Dermis blood vessel endothelial cell (primary cell): Measurements from ENCODE around the gene USP10. TPM values are rescaled to one million over a fixed set of nuclear protein-coding genes. Genes with fewer than 3 reads are reported as not detected.

Experiments used
- DNase-seq: peaks from one replicate; pipeline ENCODE4 v3.0.0; 2010
- total RNA-seq: library from RNA; depleted of rRNA; stranded (reverse); fragments of >200 nt; gene quantifications from 2 replicates; pipeline ENCODE4 v1.2.3, GENCODE V29; 2014

The USP10 gene
- total RNA-seq, 1 donor from 2014 or later: 32.7 TPM

DNA sequence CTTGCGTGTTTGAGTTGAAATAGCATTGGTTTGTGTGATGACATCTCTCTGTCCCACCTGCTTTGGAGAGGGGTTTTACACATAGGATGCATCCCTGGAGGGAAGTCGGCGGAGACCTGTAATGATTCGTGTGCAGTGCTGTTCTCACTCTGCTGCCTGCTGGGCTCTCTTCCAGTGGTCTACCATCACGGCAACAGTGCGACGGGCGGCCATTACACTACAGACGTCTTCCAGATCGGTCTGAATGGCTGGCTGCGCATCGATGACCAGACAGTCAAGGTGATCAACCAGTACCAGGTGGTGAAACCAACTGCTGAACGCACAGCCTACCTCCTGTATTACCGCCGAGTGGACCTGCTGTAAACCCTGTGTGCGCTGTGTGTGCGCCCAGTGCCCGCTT, 78.9 kb downstream of the USP10 start:
- DNase-seq: no peak

DNA sequence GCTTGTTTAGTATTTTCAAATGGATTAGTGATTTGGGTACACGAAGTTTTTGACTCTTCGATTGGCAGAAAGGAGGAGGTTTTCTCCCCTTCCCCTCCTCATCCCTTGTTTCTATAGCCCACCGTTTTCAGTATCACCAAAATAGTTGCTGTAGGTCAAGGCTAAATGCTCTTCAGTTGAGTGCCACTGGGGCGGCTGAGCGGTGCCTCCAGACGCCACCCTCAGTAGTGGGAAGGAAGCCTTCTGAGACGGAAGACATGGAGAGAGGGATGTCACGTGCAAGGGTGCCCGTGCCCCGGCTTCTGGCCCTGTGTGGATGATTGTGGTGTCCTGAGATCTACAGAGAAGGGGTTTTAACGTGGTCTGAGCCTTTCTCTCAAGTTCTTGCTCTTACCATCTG, 80.3 kb downstream of the USP10 start:
- DNase-seq: no peak

DNA sequence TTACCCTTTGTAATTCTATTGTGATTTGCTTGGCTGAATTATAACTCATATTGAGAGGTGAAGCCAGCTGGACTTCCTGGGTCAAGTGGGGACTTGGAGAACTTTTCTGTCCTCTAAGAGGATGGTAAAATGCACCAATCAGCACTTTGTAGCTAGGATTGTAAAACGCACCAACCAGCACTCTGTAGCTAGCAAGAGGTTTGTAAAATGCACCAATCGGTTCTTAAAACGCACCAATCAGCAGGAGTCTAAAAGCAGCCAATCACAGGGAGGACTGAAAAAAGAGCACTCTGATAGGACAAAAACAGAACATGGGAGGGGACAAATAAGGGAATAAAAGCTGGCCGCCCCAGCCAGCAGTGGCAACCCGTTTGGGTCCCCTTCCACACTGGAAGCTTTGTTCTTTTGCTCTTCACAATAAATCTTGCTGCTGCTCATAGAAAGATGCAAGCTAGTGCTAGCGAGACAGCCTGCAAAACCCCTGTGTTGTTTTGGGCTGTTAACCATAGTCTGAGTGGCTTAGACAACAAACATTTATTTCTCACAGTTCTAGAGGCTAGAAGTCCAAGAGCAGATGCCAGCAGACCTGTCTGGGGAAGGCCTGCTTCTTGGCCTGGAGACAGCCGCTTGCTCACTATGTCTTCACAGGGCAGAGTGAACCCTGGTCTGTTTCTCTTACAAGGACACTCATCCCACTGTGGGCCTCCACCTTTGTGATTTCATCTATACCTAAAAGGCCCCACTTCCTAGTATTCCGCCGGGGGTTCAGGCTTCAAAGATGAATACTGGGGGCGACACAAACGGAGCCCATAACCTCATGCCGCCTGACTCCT, 81.0 kb downstream of the USP10 start:
- DNase-seq: no peak

DNA sequence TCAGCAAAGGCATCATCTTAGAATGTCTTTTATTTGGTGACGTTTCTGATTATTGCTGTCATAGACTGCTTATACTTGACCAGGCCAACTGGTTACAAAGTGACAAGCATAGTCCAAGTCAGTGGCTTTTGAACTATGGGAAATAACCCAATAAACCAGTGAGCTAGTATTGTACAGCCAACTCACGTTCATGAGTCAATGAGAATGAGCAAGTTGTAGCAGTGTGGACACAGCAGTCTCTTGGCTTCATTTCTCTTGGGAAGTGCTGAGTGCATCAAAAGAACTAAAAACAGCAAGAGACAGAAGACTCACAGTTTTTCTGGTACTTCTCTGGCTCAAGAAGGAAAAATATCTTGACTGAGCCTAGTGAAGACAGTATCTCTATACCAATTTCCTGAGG, 83.0 kb downstream of the USP10 start:
- no peak for DNase-seq

DNA sequence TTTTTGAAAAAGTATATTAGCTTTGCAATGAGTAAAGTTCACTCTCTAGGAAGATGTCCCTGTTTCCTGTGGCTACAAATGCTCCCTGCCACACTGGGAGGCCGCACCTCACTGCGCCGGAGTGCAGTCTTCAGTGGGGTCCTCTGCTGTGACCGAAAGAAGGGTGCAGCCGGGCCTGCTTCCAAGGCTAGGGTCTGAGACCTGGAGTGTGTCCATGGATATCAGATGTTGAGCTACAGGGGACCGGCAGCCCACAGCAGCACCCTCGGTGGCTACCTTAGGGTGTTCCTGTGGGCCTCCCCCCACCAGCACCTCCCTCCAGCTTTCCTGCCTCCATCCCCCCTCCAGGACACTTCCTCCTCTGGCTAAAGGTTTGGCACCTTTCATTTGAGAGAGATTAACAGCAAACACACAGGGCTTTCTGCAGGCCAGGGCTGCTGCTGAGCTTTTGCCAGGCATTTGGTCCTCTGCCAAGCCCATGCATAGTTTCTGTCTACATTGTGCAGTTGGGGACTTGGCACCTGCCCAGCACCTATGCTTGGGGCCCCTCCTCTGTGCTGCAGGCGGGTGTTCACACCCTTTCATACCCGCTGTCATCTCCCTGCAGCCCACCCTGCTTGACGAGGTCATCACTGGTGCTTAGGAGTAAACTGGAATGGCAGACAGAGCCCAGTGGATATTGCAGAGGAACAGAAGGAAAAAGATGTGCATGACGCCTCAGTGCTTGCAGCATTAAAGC, 86.2 kb downstream of the USP10 start:
- peak; percentile 40 for DNase-seq

DNA sequence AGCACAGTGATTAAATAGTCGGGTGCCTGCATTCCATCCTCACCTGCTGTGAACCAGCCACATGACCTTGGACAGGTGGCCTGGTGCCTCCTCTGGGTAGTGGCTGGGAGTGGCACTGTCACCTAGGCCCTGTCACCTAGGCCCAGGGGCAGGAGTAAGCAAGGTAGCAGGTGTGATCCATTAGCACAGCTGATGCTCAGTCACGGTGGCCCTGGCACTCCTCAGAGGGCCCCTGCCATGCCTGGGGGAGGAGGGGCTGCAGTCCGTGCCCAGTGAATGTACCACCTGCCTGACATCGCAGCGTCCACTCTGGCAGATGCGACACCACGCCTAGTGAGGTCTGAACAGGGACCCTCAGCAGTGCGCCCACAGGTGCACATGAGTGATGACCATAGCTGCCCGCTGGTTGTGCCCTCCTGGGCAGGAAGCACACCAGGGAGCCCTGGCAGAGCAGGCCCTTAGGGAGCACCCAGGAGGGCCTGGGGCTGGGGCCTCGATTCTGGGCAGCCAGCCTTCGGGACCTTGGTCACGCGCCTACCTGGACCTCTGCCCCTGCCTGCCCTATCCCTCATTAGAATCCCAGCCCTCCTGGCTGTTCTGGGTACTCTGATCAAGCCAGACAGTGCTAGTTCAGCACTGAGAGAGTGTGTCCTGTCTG, 86.9 kb downstream of the USP10 start:
- no peak for DNase-seq

DNA sequence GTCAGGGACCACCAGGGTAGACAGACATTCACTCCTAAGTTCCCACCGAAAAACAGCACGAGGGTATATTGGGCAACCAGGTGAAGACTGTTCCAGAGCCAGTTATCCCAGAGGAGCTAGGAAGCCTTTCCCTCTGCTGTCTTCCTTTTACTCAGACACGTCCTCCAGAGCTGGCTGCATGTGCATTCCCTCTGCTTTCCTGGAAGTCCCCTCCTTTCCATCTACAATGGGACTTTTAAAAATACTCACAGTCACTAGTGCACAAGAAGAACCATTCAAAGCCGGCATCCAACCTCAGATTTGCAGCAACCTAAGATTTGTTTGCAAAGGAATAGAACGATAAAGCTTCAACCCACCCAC, 87.4 kb downstream of the USP10 start:
- DNase-seq: no peak

DNA sequence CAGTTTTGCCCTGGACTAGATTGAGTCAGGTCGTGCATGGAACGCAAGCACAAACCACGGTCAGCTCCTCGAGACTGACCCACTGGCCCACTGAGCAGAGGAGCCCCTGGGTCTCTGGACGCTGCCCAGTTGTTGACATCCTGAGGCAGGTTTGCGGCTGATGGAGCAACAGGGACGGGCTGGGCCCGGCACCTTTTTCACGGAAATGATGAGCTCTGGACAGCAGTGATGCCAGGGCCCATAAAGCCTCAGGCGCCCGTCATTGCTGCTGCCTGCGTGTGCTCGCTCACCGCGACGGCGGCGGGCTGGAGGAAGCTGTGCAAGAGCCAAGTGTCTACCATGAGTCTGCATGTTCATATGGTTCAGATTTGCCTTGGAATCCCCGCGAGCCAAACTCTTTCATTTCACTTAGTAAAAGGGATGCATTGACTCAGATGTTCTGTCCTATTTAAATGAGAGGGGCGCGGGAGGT, 89.2 kb downstream of the USP10 start:
- no peak for DNase-seq

DNA sequence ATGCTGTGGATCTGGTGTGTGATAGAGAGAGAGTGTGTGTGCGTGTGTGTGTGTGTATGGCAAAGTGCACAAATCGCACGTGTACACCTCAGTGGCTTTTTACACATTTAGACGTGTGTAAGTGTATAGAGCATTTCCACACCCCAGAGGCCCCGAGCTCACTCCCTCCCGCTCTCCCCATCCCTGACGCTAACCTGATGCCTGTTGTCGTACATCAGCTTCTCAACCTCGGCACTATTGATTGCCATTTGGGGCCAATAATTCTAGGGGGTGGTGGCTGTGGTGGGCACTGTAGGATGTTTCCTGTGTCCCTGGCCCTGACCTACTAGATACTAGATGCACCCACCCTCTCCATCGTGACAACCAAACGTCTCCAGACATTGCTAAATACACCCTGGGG, 89.6 kb downstream of the USP10 start:
- no peak for DNase-seq

DNA sequence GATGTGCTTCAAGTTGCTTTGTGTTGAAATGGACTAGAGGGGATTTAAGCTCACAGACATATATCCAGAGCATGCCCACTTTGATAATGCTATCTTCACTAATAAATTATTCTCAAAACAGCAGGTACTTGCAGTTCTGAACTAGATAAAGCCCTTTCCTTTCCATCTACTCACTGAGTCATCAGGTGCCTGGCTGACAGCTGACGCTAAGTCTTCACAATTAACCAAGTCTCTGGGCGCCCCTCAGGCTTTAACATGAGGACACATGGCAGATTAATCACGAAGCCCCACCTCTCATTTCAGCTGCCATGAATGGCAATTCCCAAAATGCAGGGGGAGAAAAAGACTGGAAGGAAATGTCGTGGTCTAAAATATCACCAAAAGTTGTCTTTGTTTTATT, 90.5 kb downstream of the USP10 start:
- DNase-seq: no peak

DNA sequence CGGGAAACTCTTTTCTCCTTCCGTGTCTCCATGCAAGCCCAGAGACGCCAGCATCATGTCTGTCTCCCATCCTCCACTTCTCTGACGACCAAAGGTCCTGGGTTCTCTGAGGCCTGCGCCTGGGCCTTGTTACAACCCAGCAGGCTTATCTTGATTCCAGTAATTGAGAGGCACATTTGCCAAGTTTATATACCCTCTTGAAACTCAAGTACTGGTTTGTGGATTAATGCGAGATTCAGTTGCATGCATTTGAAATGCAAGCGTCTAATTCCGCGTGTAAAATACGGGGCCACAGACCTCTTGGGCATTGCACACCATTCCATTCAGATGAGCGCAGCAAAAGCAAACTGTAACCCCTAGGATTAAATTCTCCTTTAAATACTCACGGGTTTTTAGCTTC, 91.3 kb downstream of the USP10 start:
- DNase-seq: no peak

DNA sequence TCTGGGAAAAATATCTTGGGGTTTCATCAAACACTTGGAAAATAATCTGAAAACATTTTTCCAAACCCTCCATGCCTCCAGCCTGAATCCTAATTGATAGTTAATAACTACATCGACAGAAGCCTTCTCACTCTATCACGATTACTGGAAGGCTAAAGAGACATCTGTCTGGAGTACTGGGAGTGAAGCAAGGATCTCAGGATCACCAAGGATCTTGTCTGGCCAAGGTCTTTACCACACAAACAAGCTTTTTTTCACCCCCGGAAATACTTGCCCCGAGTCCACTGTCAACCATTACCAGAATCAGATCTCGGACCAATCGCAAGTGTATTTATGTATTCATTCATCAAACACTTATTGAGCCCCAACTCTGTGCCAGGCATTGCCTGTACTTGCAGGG, 91.7 kb downstream of the USP10 start:
- no peak for DNase-seq

DNA sequence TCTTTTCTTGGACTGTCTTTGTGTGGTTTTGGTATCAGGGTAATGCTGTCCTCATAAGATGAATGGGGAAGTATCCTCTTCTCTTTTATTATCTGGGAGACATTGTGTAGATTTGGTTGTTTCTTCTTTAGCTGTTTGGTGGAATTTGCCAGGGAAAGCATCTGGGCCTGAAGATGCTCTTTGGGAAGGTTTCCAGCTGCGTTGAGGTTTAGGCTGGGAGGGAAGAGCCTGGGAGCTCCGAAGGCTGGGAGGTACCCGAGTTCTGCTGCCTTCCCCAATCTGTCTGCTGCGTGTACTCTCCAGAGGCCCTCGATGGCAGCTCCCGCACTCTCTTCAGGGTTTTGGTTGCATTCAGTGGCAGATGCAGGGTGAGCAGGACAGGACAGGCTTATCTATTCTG, 94.4 kb downstream of the USP10 start:
- DNase-seq: no peak

DNA sequence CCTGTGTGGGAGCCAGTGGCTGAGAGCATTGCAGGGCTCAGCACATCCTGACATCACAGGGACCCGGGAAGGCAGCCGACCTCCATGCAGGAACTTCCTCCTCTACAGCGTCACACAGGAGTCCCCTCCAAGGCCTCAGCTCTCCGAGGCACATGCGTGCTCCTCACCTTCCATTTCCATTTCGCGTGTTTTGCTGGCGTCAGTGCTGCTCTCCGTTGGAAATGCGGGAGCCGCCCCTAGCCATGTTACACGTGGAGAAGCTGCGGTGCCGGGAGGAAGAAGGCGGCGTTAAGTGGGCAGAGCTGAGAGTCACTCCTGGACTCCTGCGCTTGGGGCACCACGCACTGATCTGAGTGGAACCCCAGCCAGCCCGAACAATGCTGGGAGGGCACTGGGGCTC, 94.8 kb downstream of the USP10 start:
- DNase-seq: no peak

DNA sequence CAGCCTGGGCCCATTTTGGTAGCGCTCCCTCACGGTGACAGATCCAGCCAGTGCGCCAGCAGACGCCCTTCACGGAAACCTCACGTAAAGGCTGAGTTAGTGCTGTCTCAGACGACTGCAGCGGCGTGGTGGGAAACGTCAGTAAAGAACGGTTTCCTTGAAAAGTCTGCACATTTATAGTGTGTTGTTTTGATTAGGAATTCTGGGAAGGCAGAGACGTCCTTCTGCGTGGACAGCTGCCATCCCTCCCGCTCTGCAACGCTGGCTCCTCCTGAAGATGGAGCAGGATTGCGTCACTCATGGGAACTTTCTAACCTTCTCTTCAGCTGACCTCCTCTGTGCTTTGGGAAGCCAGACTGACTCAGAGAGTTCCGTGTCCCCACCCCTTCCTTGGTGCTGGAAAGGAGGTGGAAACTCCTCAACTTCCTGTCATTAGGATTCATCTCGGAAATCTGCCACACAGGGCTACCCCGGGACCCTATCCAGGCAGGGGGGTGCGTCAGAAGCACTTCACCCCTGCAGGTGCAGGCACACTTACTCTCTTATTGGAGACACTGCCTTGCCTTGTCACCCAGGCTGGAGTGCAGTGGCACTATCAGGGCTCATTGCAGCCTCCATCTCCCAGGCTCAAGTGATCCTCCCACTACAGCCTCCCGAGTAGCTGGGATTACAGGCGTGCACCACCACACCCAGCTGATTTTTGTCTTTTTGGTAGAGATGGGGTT, 95.7 kb downstream of the USP10 start:
- no peak for DNase-seq

DNA sequence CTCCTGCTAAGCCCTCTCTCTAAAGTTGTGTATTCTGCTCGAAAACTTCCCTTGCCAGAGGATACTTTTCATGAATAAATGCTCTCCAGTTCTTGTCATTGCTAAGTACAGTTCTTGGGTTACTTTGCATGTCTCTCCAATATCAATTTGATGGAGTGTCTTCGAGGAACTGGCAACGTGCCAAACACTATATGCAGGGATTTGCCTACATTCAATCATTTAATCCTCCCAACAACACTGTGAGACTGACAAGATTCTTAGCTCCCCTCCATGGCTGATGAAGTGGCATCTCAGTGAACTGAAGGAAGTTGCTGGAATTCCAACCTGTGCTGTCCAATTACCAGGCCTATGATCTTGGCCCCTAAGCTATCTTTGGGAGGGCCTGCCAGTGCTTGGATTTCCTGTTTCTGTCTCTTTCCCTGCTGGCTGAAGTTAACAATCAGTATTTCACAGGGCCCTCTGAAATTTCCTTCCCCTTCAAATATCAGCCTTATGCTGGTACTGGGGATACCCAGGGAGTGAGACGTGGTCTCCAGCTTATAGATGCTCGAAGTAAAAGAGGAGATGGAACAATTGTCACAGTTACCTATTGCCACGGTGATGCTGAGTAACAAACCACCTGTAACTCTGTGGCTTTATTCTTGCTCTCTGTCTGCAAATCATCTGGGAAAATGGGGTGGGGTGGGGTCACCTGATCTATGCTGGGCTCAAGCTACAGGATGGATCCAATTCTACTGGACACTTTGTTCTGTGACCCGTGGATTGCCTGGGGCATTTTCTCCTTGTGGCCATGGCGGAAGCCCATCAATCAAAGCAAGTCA, 100.6 kb downstream of the USP10 start:
- peak; percentile 42 for DNase-seq

DNA sequence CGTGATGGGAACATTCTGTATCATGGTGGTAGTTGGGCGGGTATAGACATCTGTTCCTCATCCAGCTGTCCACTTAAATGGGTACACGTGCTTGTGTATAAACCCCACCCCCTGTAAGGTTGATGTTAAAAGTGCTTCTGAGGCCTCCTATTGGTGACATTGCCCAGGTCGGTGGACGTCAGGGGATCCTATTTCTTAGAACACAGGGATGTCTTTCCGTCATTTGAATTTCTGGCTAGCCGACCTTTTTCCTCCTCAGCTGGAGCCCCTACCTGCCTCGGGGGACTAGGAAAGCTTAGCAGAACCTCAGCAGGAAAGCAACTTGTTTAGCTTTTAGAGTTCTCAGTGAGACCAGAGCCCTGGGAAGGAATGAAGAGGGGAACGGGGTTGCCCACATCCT, 103.3 kb downstream of the USP10 start:
- DNase-seq: no peak

DNA sequence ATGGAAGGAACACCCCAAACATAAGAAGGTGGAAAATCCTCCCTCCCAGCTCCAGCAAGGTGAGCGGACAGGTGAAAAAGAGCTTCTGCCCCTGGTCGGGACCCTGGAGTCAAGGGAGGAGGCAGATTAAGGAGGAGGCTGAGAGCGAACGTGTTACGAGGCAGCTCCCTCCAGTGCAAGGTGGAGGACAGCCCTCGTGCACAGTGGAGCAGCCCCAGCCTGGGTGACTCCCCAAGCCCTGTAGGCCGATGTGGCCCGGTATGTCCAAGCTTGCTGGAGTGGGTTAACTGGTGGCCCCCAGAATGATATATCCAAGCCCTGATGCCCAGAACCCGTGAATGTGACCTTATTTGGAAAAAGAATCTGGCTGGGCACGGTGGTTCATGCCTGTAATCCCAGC, 104.5 kb downstream of the USP10 start:
- DNase-seq: no peak

DNA sequence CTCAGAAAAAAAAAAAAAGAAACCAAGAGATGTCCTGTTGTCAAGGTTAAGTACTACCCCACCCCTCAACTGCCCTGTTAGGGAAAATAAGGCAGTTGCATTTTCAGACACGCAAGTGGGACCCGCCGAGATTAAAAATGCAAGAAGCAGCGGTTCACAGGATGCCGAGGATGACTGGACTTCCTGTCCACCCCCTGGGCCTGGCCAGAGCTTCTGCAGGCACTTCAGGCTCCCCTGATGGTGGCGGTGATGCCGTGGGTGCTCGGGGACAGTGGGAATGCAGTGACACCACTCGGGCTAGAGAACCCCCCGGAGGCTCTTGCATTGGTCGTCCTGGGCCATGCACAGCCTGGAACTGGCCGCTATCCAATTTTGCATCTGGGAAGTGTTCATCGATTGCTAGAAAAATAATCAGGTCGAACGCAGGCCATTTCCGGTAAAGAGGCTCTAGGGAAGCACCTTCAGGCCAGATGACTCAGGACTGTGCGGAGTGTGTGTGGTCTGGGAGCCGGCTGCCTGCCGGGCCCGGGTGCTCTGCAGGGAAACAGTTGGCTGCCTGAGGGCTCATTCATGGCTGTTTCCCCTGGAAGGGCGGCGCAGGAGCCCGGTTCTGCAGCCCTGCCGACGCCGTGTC, 106.6 kb downstream of the USP10 start:
- DNase-seq: peak; percentile 90

DNA sequence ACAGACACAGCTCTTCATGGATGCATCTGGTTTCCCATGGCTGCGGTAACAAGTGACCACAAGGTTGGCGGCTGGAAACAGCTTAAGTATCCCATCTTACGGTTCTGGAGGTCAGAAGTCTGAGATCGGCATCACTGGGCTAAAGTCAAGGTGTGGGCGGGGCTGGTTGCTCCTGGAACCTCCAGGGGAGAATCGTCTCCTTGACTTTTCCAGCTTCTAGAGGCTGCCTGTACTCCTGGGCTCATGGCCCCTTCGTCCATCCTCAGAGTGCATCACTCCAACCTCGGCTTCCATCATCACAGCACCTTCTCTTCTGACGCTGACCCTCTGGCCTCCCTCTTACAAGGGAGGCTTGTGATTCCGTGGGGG, 107.1 kb downstream of the USP10 start:
- DNase-seq: no peak

DNA sequence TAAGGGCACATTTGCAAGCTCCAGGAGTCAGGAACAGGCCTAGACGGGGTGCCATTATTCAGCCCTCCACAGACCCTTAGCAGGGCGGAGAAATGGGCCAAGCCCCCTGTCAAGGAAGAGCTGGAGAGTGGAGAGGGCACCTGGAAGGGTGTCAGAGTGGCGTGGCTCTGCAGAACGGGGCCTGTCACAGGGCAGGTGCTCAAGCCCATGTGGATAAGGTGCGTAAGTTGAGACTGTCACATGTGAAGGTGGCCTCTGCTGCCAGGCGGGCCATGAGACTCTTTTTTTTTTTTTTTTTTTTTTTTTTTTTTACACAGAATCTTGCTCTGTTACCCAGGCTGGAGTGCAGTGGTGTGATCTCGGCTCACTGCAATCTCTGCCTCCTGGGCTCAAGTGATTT, 108.0 kb downstream of the USP10 start:
- DNase-seq: no peak

DNA sequence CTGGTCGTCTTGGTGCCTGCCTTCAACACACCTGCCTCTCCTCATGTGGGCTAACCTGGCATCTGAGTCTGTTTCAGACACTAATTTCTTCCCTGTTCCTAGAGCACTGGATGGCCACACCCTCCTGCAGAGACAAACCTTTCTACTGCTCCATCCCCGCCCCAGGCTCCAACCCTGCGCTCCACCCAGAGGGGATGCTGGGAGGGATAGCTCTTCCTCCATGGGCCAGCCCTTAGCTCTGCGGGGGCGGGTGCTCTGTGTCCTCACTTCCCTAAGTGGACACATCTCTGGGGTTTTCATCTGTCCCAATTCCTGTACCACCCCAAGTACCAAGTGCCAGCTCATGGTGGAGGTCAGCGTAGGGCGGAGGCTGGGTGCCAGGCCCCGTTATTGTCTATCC, 109.0 kb downstream of the USP10 start:
- no peak for DNase-seq
